GM12874 (cell line): ENCODE data around the gene ST6GALNAC3.

ENCODE experiments used
- TF ChIP-seq, protein P1 (sequence below): IDR thresholded peaks from 2 replicates; pipeline ENCODE4 v1.5.1; 2011; ENCODE audit warnings: low read depth, mild to moderate bottlenecking, control low read depth, low read length, moderate library complexity; ENCODE audit not compliant: insufficient read depth

ST6GALNAC3 gene

DNA sequence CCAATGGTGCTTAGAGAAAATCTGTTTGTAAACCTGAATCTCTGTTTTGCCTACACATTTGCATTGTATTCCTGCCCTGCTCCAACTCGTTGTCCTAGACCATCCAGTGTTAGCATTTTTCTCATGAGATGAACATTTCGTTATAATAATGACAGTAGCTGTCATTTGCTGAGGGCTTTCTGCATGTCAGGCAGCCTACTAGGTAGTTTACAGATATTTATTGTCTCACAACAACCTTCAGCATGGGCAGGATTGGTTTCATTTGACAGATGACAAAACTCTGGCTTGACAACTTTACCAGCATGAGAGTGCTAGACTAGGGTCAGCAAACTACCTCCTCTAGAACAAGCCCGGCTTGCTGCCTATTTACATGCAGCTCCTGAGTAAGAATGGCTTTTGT is 10.1 kb downstream of the ST6GALNAC3 start:
- TF ChIP-seq, protein P1, sequence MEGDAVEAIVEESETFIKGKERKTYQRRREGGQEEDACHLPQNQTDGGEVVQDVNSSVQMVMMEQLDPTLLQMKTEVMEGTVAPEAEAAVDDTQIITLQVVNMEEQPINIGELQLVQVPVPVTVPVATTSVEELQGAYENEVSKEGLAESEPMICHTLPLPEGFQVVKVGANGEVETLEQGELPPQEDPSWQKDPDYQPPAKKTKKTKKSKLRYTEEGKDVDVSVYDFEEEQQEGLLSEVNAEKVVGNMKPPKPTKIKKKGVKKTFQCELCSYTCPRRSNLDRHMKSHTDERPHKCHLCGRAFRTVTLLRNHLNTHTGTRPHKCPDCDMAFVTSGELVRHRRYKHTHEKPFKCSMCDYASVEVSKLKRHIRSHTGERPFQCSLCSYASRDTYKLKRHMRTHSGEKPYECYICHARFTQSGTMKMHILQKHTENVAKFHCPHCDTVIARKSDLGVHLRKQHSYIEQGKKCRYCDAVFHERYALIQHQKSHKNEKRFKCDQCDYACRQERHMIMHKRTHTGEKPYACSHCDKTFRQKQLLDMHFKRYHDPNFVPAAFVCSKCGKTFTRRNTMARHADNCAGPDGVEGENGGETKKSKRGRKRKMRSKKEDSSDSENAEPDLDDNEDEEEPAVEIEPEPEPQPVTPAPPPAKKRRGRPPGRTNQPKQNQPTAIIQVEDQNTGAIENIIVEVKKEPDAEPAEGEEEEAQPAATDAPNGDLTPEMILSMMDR = no peak

DNA sequence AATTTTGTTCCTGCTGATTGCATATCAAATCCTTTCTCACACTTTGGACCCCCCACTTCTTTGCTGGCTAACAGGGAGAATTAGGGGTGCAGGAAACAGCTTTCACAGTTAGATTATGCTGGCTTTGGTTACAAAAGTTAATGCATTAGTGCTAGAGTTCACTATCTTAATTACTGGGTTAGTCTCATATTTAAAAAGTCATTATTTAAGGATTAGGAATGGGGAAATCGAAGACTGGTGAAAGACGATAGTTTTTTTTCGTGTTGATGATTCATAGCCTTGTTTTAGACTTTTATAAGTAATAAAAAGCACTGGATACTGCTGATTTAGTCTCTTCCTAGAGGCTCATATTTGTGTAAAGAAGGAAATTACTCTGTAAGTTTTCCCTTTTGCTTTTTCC is 11.6 kb downstream of the ST6GALNAC3 start:
- TF ChIP-seq, protein P1 = no peak

DNA sequence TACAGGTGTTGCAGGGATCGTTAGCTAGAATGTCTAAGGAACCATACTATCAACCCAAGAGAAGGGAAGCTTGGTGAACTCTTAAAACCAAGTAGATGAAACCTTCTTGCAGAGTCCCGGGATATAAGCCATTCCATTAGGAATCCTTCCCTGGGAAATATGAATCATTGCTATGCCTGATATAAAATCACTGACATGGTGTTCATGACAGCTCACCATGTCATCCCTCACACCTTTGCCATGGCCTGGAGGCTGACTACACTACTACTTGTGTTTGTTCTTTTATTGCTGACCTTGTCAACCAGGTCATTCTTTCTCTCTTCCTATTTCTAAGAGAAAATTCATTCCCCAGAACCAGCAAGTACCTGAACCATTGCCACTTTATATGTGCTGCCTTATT is 12.1 kb downstream of the ST6GALNAC3 start:
- TF ChIP-seq, protein P1 = no peak

DNA sequence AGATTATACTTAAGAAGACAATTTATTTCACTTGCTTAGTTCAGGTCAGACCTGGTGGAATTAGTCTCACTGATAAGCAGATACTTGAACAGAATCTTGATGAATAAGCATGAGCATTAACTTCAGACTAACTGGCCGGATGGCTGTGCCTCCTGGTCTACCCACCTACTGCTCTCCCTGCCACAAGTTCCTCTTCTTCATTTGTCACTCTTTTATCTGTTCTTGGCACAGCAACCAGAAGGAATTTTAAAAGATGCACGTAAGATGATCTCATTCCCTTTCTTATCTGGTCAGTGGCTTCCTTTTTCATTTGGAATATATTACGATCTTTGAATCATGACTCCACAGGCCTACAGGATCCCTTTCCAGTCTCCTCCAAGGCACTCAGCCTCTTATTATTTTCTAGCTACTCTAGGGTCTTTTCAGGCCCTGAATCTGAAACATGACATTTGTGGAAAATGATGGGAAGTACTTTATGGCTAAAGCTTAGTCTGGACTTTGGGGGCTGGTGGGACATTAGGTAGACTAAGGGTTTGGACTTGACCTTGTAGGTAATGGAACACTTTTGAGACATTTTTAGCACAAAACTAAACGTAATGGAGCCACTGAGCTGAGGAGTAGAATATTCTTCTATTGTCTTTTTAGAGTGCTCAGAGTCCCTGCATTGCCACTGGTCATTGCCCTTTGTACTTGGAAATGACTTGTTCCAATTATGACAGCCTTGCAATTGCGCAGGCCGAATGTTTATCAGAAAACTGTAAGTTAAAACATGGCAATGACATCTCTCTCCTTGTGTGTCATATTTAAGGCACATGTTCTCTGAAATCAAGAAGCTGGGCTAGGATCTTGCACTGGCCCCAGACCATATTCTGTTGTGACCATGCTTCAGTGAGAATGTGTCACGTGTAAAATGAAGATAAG is 16.0 kb downstream of the ST6GALNAC3 start:
- TF ChIP-seq, protein P1 = no peak

DNA sequence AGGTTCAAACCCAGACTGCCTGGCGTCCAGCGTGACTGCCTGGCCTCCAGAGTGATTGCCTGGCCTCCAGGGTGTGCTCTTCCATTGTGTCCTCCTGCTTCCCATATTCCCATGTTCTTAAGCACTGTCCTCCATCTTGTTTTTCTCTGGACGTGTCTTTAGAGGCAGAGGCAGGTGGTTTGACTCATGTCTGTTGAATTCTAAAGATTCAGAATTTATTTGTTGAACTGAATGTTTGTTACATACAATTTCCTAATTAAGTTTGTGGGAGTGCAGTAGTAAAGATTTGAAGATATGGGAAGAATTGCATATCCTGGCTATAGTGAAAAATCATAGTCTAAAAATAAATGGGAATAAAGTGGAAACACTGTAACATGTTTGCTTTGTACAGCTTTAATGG is 18.3 kb downstream of the ST6GALNAC3 start:
- TF ChIP-seq, protein P1 = no peak

DNA sequence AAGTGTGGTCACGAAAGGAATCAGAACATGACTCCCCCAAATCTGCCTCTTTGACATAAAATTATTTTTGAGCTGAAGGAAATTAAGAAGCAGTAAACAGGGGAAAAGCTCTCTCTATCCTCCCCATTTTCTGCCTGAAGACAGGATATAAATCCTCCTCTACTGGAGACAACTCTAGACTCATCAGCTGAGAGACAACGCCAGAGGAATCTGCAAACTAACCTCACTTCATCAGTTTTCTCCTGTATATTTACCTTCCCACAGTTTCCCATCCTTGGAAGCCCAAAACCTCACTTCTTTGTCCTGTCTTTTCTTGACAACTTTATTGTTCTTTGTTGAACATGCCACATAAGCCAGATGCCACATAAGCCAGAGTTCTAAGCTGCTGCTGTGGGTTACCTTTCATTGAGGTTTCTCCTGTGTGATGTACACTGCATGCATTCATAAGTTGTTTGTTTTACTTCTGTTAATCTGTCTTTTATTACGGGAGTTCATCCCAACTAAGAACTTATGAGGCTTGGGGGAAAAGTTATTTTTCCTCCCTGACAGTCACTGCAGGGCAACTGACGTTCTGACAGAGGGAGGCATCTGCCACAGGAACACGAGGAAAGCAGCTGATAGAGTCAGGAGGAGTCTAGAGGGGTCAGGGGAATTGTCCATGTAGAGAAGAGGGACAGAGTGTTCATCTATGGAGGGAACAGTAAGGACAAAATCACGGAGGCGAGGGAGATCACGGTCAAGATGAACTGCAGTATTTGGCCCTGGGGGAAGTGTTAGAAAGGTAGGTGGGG is 19.2 kb downstream of the ST6GALNAC3 start:
- TF ChIP-seq, protein P1 = no peak

DNA sequence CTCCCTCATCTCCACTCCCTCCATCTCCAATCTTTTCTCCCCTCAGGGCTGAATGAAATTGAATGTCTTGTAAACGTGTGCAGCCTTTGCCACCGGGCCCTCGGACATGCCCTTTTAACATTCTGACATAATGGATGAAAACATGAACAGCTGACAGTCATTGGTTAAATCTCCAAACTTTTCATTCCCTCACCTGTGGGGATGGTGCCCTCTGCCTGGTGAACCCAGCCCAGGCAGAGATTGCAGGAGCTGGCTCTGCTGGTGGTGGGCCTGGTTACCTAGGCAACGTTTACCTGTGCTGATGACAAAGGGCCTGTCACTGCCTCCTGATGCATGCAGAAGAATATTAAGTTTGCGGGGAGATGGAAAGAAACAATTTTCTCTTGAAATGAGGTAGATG is 21.3 kb downstream of the ST6GALNAC3 start:
- TF ChIP-seq, protein P1 = no peak
